Subcutaneous adipose tissue (tissue), 4 donors: Measurements from ENCODE around the gene ROBO4. TPM values are rescaled to one million over a fixed set of nuclear protein-coding genes. Genes with fewer than 3 reads are reported as not detected.

Experiments
- total RNA-seq, 4 donors: library from RNA; depleted of rRNA; stranded (reverse); fragments of >200 nt; gene quantifications; one replicate each; pipeline ENCODE4 v1.1.0, GENCODE V29; 2016

The ROBO4 gene
- total RNA-seq, 4 donors from 2014 or later: 17.5 to 152 (median 21.0) TPM

Other genes with a start within 250 kb of the ROBO4 start
- gene SIAE, start 224.1 kb downstream of the ROBO4 start, total RNA-seq: 10 to 100 TPM in 3 of 4 donors, 1 to 10 TPM in 1; 8.5 to 17.1 (median 12.8) TPM
- gene SPA17, start 224.0 kb downstream of the ROBO4 start, total RNA-seq: 1 to 10 TPM in 3 of 4 donors, under 1 TPM in 1; 0.94 to 5.3 (median 1.5) TPM
- gene NRGN, start 157.9 kb downstream of the ROBO4 start, total RNA-seq: 1 to 10 TPM in 3 of 4 donors, not detected in 1; 1.3 to 2.0 (median 2.0) TPM
- gene VSIG2, start 145.6 kb downstream of the ROBO4 start, total RNA-seq: not detected
- 10 to 100 TPM; 15.0 to 82.7 (median 38.6) TPM for gene ESAM, start 135.6 kb downstream of the ROBO4 start, total RNA-seq
- 10 to 100 TPM; 11.6 to 23.9 (median 15.0) TPM for gene MSANTD2, start 97.5 kb downstream of the ROBO4 start, total RNA-seq
- gene ROBO3, start 32.4 kb downstream of the ROBO4 start, total RNA-seq: 10 to 100 TPM; 10.7 to 19.7 (median 16.7) TPM
- not detected for gene HEPN1, start 21.4 kb upstream of the ROBO4 start, total RNA-seq
- 10 to 100 TPM in 3 of 4 donors, 1 to 10 TPM in 1; 8.3 to 62.0 (median 13.6) TPM for gene HEPACAM, start 38.2 kb upstream of the ROBO4 start, total RNA-seq
- 1 to 10 TPM; 1.8 to 3.4 (median 2.6) TPM for gene CCDC15, start 56.3 kb upstream of the ROBO4 start, total RNA-seq
- gene SLC37A2, start 165.4 kb upstream of the ROBO4 start, total RNA-seq: 10 to 100 TPM; 14.7 to 59.7 (median 22.5) TPM
- 10 to 100 TPM; 15.6 to 34.1 (median 30.8) TPM for gene TMEM218, start 213.8 kb upstream of the ROBO4 start, total RNA-seq